ENCODE results near the gene RHBDD1.
"Not testable (repeated sequence)": the region's sequence is repeated elsewhere in the genome, so short reads cannot be mapped to it uniquely, and the experiment has no call there.

RHBDD1 gene

GRCh38 chr2:226832061-226832460, 3.8 kb upstream of the RHBDD1 start:
- in situ Hi-C loops (cut with HindIII; ENCODE audit: low sequenced_read_pairs), result no loop called here
- DNase-seq (ENCODE audit: low read depth, low spot score), result no peak
- no peak overlapping the region for H3K4me3 ChIP-seq (ENCODE audit: low read depth, low read length)
- TF ChIP-seq CTCF (IDR thresholded peaks at IDR 0.05; ENCODE audit: low read depth, low read length), result no peak

DNA sequence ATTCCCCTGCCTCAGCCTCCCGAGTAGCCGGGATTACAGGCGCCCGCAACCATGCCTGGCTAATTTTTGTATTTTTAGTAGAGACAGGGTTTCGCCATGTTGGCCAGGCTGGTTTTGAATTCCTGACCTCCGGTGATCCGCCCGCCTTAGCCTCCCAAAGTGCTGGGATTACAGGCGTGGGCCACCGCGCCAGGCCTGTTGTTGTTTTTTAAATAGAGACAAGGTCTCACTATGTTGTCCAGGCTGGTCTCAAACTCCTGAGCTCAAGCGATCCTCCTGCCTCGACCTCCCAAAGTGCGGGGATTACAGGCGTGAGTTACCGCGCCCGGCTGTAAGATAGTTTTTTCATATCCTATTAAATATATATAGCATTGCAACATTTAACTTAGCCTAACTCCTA, 974 bp upstream of the RHBDD1 start:
- DNase-seq (ENCODE audit: low read depth, low spot score); in situ Hi-C loops (cut with HindIII; ENCODE audit: low sequenced_read_pairs): not testable (repeated sequence)
- peak overlapping the region; percentile 66 for H3K4me3 ChIP-seq (ENCODE audit: low read depth, low read length)

DNA sequence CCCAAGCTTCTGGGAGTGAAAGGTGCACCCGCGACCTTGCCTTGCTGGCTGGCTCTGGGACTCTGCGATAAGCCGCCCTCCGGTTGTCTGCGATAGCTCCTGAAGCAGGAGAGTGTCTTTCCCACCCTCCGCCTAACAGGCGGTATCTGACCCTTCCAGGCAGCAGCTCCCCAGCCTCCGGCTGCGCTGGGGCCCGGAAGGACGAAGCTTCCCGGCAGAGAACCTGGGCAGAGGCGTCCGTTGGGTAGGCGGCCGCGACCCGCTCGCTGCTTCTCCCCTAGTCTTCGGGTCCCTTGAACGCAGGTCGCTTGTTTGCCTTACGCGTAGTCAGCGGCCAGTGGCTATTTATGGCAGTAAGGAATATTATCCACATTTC, 446 bp upstream of the RHBDD1 start:
- no peak for DNase-seq (ENCODE audit: low read depth, low spot score)
- in situ Hi-C loops (cut with HindIII; ENCODE audit: low sequenced_read_pairs), result no loop called here
- TF ChIP-seq CTCF (IDR thresholded peaks at IDR 0.05; ENCODE audit: low read depth, low read length), result no peak

GRCh38 chr2:226836548-226836885, 663 bp downstream of the RHBDD1 start:
- in situ Hi-C loops (cut with HindIII; ENCODE audit: low sequenced_read_pairs), result no loop called here
- no peak for TF ChIP-seq CTCF (IDR thresholded peaks at IDR 0.05; ENCODE audit: low read depth, low read length)
- H3K4me3 ChIP-seq (ENCODE audit: low read depth, low read length), result peak overlapping the region; percentile 66
- DNase-seq (ENCODE audit: low read depth, low spot score), result no peak

More for the DNA sequence above, 446 bp upstream of the RHBDD1 start:
- peak overlapping the region; percentile 66 for H3K4me3 ChIP-seq (ENCODE audit: low read depth, low read length)

GRCh38 chr2:226837334-226837733, 1.5 kb downstream of the RHBDD1 start:
- no peak for TF ChIP-seq CTCF (IDR thresholded peaks at IDR 0.05; ENCODE audit: low read depth, low read length)
- DNase-seq (ENCODE audit: low read depth, low spot score), result no peak
- no peak overlapping the region for H3K4me3 ChIP-seq (ENCODE audit: low read depth, low read length)
- in situ Hi-C loops (cut with HindIII; ENCODE audit: low sequenced_read_pairs), result no loop called here

- in situ Hi-C loops (cut with HindIII; ENCODE audit: low sequenced_read_pairs), result no loop called here
- no peak for DNase-seq (ENCODE audit: low read depth, low spot score)
Observed at GRCh38 chr2:226837787-226838603, 2.1 kb downstream of the RHBDD1 start.

More at GRCh38 chr2:226837787-226838603, 2.1 kb downstream of the RHBDD1 start:
- TF ChIP-seq CTCF (IDR thresholded peaks at IDR 0.05; ENCODE audit: low read depth, low read length), result no peak
- no peak overlapping the region for H3K4me3 ChIP-seq (ENCODE audit: low read depth, low read length)
